Esophagus muscularis mucosa (tissue), 4 donors: Measurements from ENCODE around the gene ERBB2. TPM values are rescaled to one million over a fixed set of nuclear protein-coding genes. Genes with fewer than 3 reads are reported as not detected.
A peak's percentile ranks its signal among the peaks of the same experiment; 100 is the strongest.

Experiments
- DNase-seq: peaks from one replicate; pipeline ENCODE4 v3.0.0-alpha.2; 2017; ENCODE audit errors: extremely low spot score
- H3K27ac ChIP-seq, 4 donors: fragments of 200-600 bp; sonication (generic); replicated peaks in 1 of 4; 1 replicate in 3 of 4; 2 replicates in 1 of 4; pipeline ENCODE4 v1.5.1; 2016 to 2019; ENCODE audit warnings: mild to moderate bottlenecking in 1 of 4
- H3K27me3 ChIP-seq, 4 donors: fragments of 200-600 bp; sonication (generic); one replicate each; pipeline versions ENCODE4 v1.5.1 to v1.6.0; 2016 to 2019
- H3K36me3 ChIP-seq, 4 donors: fragments of 200-600 bp; sonication (generic); one replicate each; pipeline ENCODE4 v1.5.1; 2016 to 2019
- H3K4me1 ChIP-seq, 4 donors: fragments of 200-600 bp; sonication (generic); one replicate each; pipeline ENCODE4 v1.5.1; 2016 to 2019
- H3K4me3 ChIP-seq, 4 donors: fragments of 200-600 bp; sonication (generic); 1 replicate in 2 of 4; 2 replicates in 2 of 4; pipeline ENCODE4 v1.5.1; 2016 to 2019; ENCODE audit warnings: mild to moderate bottlenecking in 4 of 4, moderate library complexity in 1 of 4
- H3K9me3 ChIP-seq, 4 donors: fragments of 200-600 bp; sonication (generic); 1 replicate in 3 of 4; 2 replicates in 1 of 4; pipeline ENCODE4 v1.5.1; 2016 to 2019
- CTCF ChIP-seq, 3 experiments: fragments of 200-600 bp in 2 of 3; fragments of 450-650 bp in 1 of 3; sonication (generic) in 2 of 3; IDR thresholded peaks; one replicate each; pipeline ENCODE4 v1.5.1; 2017 to 2019; ENCODE audit warnings: antibody characterized with exemption in 3 of 3, mild to moderate bottlenecking in 2 of 3, moderate library complexity in 1 of 3
- EP300 ChIP-seq: sonication (generic); formaldehyde crosslinking; IDR thresholded peaks from one replicate; pipeline ENCODE4 v1.6.1; 2017; ENCODE audit warnings: antibody characterized with exemption
- POLR2A ChIP-seq: fragments of 450-650 bp; IDR thresholded peaks from one replicate; pipeline ENCODE4 v1.6.1; 2017; ENCODE audit warnings: antibody characterized with exemption, moderate library complexity, mild to moderate bottlenecking, low read depth
- POLR2AphosphoS5 ChIP-seq, 2 donors: sonication (generic); formaldehyde crosslinking; IDR thresholded peaks; one replicate each; pipeline ENCODE4 v1.6.1; 2017; ENCODE audit warnings: antibody characterized with exemption in 2 of 2
- WGBS: methylation state at CpG from one replicate; pipeline ENCODE4 v1.1.5; 2018; 5-methylcytosine and 5-hydroxymethylcytosine counted together
- intact Hi-C: fragments of 100-400 bp; cut with DNase I; formaldehyde crosslinking; loops from one replicate; pipeline ENCODE4 v1.15.1; 2023
- total RNA-seq, 4 donors: library from RNA; depleted of rRNA; stranded (reverse); fragments of >200 nt; gene quantifications; one replicate each; pipeline versions ENCODE4 v1.1.0 to v1.2.1, GENCODE V29; 2016

ERBB2 gene
- total RNA-seq, 4 donors from 2014 or later = 36.8 to 67.7 (median 57.7) TPM

- H3K4me1 ChIP-seq = peaks cover 11 to 22% (median 16%) of the 10 kb centered on the region in 4 donors
- H3K27ac ChIP-seq = no peak overlapping the region
- no peak for DNase-seq
- peaks cover 10 to 71% (median 65%) of the 10 kb centered on the region in 4 donors for H3K36me3 ChIP-seq
- H3K27me3 ChIP-seq = no peaks in the 10 kb centered on the region
- 85% methylated on average over 9 of the region's 9 CpGs for WGBS
- H3K9me3 ChIP-seq = no peaks in the 10 kb centered on the region
- TF ChIP-seq POLR2A (no peak), POLR2AphosphoS5 (IDR thresholded peaks at IDR 0.05) (peak in 1 of 2 donors; percentile 9), EP300 (no peak), CTCF (IDR thresholded peaks at IDR 0.05) (no peak)
- H3K4me3 ChIP-seq = no peak overlapping the region
- intact Hi-C loops = loop anchor here (5.0 kb wide), 3 partner anchors 39 to 104 kb away; partner anchors contain the start of genes PGAP3 and STARD3
Observed at GRCh38 chr17:39726617-39727016, 26.8 kb downstream of the ERBB2 start.

- no peaks in the 10 kb centered on the region for H3K9me3 ChIP-seq
- TF ChIP-seq CTCF (IDR thresholded peaks at IDR 0.05) (no peak), EP300 (no peak), POLR2AphosphoS5 (IDR thresholded peaks at IDR 0.05) (no peak), POLR2A (no peak)
- peaks cover 10 to 67% (median 60%) of the 10 kb centered on the region in 4 donors for H3K36me3 ChIP-seq
- H3K4me3 ChIP-seq = no peak overlapping the region
- no peak overlapping the region for H3K27ac ChIP-seq
- DNase-seq = no peak
- intact Hi-C loops = loop anchor here (5.0 kb wide), 3 partner anchors 40 to 105 kb away; partner anchors contain the start of genes PGAP3 and STARD3
- 79% methylated on average over 8 of the region's 10 CpGs for WGBS
- no peaks in the 10 kb centered on the region for H3K27me3 ChIP-seq
- peaks cover 11 to 22% (median 16%) of the 10 kb centered on the region in 4 donors for H3K4me1 ChIP-seq
Observed at GRCh38 chr17:39727556-39727955, 27.7 kb downstream of the ERBB2 start.

- Histone ChIP-seq H3K27ac (peak overlapping the region; percentile 87 to 92 (median 90)), H3K27me3 (no peaks in the 10 kb centered on the region), H3K9me3 (no peaks in the 10 kb centered on the region), H3K4me1 (peaks cover 11 to 22% (median 16%) of the 10 kb centered on the region in 4 donors), H3K36me3 (peaks cover 10 to 50% (median 45%) of the 10 kb centered on the region in 4 donors), H3K4me3 (peak overlapping the region; percentile 74 to 92 (median 88))
- intact Hi-C loops = loop anchor here (5.0 kb wide), 3 partner anchors 42 to 107 kb away; partner anchors contain the start of genes PGAP3 and STARD3
- DNase-seq = no peak
- no peak for TF ChIP-seq POLR2A
- no peak for TF ChIP-seq POLR2AphosphoS5 (IDR thresholded peaks at IDR 0.05)
- TF ChIP-seq CTCF (IDR thresholded peaks at IDR 0.05) = no peak
- 77% methylated on average over 6 of the region's 6 CpGs for WGBS
Observed at GRCh38 chr17:39729280-39729851, 29.5 kb downstream of the ERBB2 start.

- DNase-seq = peak; percentile 97
- WGBS = 1% methylated on average over 21 of the region's 65 CpGs
- intact Hi-C loops = no loop called here
- TF ChIP-seq EP300 (no peak), POLR2A (peak; percentile 82), POLR2AphosphoS5 (IDR thresholded peaks at IDR 0.05) (peak; percentile 89 to 97), CTCF (IDR thresholded peaks at IDR 0.05) (peak; percentile 90 to 94 (median 90))
- Histone ChIP-seq H3K27me3 (peaks cover 0 to 5% (median 0%) of the 10 kb centered on the region in 4 donors), H3K36me3 (peaks cover 10 to 40% (median 36%) of the 10 kb centered on the region in 4 donors), H3K4me1 (peaks cover 11 to 22% (median 16%) of the 10 kb centered on the region in 4 donors), H3K9me3 (no peaks in the 10 kb centered on the region), H3K4me3 (peak within 1 kb of the TSS; percentile 74 to 92 (median 88)), H3K27ac (peak within 1 kb of the TSS; percentile 87 to 92 (median 90))
Observed at GRCh38 chr17:39730095-39730921, 30.4 kb downstream of the ERBB2 start, which contains the start of gene MIEN1. TSS of gene MIEN1 (minus strand) at chr17:39730532. CDS start at chr17:39730495, 37 bp downstream.
